GM13977 (cell line): ENCODE results near the gene RCCD1.

Source experiments
- DNase-seq: peaks from one replicate; pipeline ENCODE4 v3.0.0; 2012; ENCODE audit warnings: low spot score
- in situ Hi-C: fragments of 300-500 bp; cut with MboI; formaldehyde crosslinking; loops from one replicate; pipeline ENCODE4 v1.12.0; 2022; ENCODE audit warnings: low sequenced_read_pairs, low pct_unique_long_range_greater_than_20kb, mixed read lengths, inconsistent platforms; ENCODE audit not compliant: unreplicated experiment
- TF ChIP-seq, protein P1 (sequence below): IDR thresholded peaks from 2 replicates; pipeline ENCODE4 v1.5.1; 2012; ENCODE audit warnings: mild to moderate bottlenecking, control low read depth; ENCODE audit not compliant: insufficient read depth; ENCODE audit errors: extremely low read depth, missing control alignments

Gene RCCD1

DNA sequence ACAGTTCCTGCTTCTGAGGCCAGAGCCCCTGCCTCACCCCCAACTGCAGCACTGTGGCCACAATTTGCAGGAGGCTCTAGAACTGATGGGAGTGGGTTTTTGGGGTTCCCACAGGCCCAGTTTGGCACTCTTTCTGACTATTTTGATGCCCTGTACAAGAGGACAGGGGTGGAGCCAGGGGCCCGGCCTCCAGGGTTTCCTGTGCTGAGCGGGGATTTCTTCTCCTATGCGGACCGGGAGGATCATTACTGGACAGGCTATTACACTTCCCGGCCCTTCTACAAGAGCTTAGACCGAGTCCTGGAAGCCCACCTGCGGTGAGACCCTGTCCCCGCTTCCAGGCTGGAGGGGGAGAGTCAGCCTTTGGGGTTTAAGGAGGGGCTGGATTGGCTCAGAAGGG is 44.7 kb upstream of the RCCD1 start:
- DNase-seq, result no peak
- in situ Hi-C loops, result no loop called here
- TF ChIP-seq, protein P1, sequence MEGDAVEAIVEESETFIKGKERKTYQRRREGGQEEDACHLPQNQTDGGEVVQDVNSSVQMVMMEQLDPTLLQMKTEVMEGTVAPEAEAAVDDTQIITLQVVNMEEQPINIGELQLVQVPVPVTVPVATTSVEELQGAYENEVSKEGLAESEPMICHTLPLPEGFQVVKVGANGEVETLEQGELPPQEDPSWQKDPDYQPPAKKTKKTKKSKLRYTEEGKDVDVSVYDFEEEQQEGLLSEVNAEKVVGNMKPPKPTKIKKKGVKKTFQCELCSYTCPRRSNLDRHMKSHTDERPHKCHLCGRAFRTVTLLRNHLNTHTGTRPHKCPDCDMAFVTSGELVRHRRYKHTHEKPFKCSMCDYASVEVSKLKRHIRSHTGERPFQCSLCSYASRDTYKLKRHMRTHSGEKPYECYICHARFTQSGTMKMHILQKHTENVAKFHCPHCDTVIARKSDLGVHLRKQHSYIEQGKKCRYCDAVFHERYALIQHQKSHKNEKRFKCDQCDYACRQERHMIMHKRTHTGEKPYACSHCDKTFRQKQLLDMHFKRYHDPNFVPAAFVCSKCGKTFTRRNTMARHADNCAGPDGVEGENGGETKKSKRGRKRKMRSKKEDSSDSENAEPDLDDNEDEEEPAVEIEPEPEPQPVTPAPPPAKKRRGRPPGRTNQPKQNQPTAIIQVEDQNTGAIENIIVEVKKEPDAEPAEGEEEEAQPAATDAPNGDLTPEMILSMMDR, result no peak

DNA sequence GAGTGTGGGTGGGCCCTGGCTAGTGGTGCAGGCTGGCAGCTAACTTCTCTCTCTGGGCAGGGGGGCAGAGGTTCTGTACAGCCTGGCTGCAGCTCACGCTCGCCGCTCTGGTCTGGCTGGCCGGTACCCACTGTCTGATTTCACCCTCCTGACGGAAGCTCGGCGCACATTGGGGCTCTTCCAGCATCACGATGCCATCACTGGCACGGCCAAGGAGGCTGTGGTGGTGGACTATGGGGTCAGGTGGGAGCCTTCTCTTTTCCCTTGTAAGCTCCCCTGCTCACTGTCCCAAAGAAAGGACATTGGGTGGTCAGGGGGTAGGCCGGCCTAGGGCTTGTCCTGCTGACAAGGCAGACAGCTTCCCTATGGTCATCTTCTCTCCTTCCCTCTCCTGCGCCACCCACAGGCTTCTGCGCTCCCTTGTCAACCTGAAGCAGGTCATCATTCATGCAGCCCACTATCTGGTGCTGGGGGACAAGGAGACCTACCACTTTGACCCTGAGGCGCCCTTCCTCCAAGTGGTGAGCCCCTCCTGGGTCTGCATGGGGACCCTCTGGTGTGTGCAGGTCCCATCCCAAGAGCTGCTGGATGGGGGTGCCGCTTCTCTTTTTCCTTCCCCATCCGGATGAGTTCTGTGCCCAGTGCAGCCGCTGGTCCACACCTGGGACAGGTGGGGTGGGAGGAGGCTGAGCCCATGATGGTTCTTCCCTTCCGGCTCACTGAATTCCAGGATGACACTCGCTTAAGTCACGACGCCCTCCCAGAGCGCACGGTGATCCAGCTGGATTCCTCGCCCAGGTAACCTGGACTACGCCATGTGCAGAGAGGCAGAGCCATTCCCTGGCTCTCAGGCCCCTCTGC is 44.0 kb upstream of the RCCD1 start:
- TF ChIP-seq, protein P1, result no peak
- in situ Hi-C loops, result no loop called here
- no peak for DNase-seq

DNA sequence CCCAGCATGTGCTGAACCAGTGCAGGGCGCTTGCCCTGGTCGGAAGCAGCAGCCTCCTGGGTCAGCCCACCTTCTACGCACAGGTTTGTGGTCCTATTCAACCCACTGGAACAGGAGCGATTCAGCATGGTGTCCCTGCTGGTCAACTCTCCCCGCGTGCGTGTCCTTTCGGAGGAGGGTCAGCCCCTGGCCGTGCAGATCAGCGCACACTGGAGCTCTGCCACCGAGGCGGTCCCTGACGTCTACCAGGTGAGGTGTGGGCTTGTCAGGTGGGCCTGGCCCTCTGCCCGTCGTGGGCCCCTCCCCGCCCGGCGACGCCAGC is 43.4 kb upstream of the RCCD1 start:
- in situ Hi-C loops, result no loop called here
- TF ChIP-seq, protein P1, result no peak
- DNase-seq, result no peak

DNA sequence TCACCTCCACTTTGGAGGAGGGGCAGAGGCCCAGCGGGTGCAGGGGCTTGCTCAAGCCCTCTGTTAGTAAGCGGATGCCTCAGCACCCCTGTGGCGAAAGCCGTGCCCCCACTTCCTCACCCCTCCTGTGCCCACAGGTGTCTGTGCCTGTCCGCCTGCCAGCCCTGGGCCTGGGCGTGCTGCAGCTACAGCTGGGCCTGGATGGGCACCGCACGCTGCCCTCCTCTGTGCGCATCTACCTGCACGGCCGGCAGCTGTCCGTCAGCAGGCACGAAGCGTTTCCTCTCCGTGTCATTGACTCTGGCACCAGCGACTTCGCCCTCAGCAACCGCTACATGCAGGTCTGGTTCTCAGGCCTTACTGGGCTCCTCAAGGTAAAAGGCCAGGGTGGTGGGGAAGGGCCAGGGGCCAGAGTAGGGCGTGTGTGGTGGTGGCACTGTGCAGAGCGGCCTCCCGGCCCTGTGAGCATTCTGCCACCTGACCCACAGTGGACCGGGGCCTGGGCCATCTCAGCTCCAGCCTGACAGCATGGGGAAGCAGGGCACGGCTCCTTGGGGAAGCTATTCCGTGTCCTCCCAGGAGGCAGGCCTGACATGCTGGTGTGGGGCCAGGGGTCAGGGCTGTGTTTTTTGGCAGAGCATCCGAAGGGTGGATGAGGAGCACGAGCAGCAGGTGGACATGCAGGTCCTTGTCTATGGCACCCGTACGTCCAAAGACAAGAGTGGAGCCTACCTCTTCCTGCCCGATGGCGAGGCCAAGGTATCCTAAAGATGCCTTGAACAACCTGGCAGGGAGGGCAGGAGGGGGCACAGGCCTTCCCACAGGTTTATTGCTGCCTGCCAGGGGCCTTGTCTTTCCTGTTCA is 42.5 kb upstream of the RCCD1 start:
- TF ChIP-seq, protein P1, result no peak
- no peak for DNase-seq
- in situ Hi-C loops, result no loop called here

DNA sequence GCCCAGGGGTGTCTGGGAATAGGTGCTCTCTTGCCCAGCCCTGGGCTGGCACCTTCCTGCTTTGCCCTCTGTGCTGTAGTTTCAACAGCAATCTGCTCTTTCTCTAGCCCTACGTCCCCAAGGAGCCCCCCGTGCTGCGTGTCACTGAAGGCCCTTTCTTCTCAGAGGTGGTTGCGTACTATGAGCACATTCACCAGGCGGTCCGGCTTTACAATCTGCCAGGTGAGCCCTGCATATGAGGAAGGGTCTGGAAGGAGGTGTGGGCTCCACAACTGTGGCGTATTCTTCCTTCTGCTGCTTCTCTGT is 42.0 kb upstream of the RCCD1 start:
- DNase-seq, result no peak
- TF ChIP-seq, protein P1, result no peak
- in situ Hi-C loops, result no loop called here

DNA sequence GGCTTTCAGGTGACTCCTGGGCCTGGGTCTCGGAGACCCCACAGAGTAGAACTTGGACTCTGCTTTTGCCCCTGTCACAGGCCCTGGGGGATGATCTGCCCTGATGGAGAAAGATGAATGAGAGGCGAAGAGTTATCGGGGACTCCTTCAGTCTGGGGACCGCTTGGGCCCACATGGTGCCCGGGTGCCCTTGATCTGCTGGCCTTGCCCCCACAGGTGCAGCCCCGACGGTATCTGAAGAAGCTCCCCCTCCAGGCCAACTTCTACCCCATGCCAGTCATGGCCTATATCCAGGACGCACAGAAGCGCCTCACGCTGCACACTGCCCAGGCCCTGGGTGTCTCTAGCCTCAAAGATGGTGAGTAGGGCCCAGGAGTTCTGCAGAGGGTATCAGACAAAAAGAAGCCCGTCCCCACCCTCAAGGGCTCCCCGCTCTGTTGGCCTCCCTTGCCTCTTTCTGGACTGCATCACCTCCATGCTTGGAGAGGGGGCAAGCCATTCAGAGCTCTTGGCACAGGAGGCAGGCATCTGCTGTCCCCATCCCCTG is 41.2 kb upstream of the RCCD1 start:
- DNase-seq, result no peak
- TF ChIP-seq, protein P1, result no peak
- in situ Hi-C loops, result no loop called here
